Muscle layer of duodenum (tissue), 2 donors: Measurements from ENCODE around the gene GZMA.

Source experiments
- H3K27ac ChIP-seq: one replicate; pipeline ENCODE4 v1.7.0; 2013; ENCODE audit warnings: mild to moderate bottlenecking, low read length
- H3K27me3 ChIP-seq: one replicate; pipeline ENCODE4 v1.7.0; 2013; ENCODE audit warnings: low read depth, mild to moderate bottlenecking, control low read depth, low read length
- H3K36me3 ChIP-seq, 2 donors: one replicate each; pipeline ENCODE4 v1.7.0; 2013; ENCODE audit warnings: low read length in 2 of 2, control low read depth in 1 of 2, mild to moderate bottlenecking in 1 of 2; ENCODE audit not compliant: insufficient read depth in 2 of 2, control insufficient read depth in 1 of 2
- H3K4me1 ChIP-seq, 2 donors: one replicate each; pipeline ENCODE4 v1.7.0; 2013; ENCODE audit warnings: low read length in 2 of 2, mild to moderate bottlenecking in 2 of 2, control low read depth in 1 of 2, moderate library complexity in 1 of 2; ENCODE audit not compliant: insufficient read depth in 2 of 2, control insufficient read depth in 1 of 2
- H3K4me3 ChIP-seq, 2 donors: one replicate each; pipeline ENCODE4 v1.7.0; 2013; ENCODE audit warnings: low read length in 2 of 2, low read depth in 1 of 2, mild to moderate bottlenecking in 1 of 2
- H3K9me3 ChIP-seq, 2 donors: one replicate each; pipeline ENCODE4 v1.7.0; 2013; ENCODE audit warnings: low read length in 2 of 2, control low read depth in 1 of 2, mild to moderate bottlenecking in 1 of 2; ENCODE audit not compliant: control insufficient read depth in 1 of 2
- donor health status: healthy.

Gene GZMA

DNA sequence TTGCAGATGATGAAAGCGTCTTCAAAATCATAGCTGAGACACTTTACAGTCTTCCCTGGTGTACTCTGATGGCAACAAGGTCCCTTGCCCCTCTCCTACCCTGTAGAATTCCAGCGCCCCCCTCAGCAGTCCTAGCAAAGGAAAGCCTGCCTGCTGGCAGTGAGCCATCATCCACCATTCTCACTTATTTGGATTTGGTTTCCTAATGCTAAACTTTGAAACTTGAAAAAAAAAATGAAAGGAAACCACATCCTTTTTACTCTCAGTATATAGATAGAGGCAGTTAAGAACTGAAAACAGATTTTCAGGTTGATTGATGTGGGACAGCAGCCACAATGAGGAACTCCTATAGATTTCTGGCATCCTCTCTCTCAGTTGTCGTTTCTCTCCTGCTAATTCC lies at the start of gene GZMA:
Gene GZMA, plus strand, starts transcription at position 299 of the 400 bp plus-strand sequence. Its CDS starts 37 bp downstream, at position 336.
- no peaks in the 10 kb centered on the region for H3K36me3 ChIP-seq
- no peak within 1 kb of the TSS for H3K27ac ChIP-seq
- no peak within 1 kb of the TSS for H3K4me3 ChIP-seq

DNA sequence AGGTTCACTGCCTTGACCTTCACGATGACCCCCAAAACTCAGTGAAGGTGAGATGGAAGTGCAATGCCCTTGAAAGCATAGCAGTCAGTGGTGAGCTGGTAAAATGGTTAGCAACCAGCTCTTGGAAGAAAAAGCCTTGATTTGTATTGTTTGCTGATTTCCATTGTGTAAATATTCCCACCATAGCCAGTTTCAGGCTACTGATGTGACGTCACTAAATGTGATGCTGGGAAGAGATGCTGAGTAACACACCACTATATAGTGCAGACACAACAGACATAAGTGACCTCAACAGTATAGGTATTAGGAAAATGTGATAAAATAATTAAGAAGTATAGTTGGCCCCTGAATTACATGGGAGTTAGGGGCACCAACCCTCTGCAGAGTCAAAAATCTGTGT lies 47.3 kb upstream of the GZMA start:
- no peak overlapping the region for H3K27ac ChIP-seq
- peaks cover 7 to 8% of the 10 kb centered on the region in 2 donors for H3K9me3 ChIP-seq
- no peaks in the 10 kb centered on the region for H3K27me3 ChIP-seq
- no peak overlapping the region for H3K4me3 ChIP-seq
- no peaks in the 10 kb centered on the region for H3K36me3 ChIP-seq
- no peaks in the 10 kb centered on the region for H3K4me1 ChIP-seq

More for the DNA sequence above, at the start of gene GZMA:
- Histone ChIP-seq H3K27me3 (no peaks in the 10 kb centered on the region), H3K9me3 (no peaks in the 10 kb centered on the region), H3K4me1 (no peaks in the 10 kb centered on the region)

DNA sequence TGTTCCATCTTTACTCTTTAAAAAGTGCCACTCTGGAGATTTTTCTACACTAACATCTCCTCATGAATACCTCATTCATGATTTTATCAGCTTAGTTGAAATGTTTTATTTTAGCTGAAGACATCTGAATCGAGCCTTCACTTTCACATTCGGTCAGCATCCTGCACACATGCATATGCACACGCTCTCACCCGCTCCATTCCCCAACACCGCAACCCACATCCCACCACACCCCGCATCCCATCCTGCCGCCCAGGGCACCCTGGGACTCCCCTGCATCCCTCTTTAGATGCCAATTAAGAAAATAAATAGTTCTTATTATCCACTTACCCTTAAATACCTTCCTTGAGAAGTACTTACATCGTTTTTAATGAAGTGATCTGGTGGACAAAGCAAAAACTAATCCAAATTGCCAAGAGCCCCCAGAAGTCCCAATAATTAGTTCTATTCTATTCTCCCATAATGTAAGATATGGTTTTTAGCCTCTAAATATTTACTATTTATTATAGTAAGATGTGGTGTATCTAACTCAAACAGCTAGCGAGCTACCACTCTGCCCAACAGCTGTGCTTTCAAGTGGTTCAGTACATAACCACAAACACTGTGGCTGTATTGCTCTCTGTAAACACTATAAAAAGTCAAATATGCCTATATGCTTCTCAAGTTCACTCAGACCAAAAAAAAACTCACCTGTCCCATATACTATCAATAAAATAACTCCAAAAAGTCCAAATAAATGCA lies 40.2 kb upstream of the GZMA start:
- Histone ChIP-seq H3K4me1 (no peaks in the 10 kb centered on the region), H3K9me3 (no peaks in the 10 kb centered on the region), H3K36me3 (no peaks in the 10 kb centered on the region), H3K27ac (no peak overlapping the region), H3K27me3 (no peaks in the 10 kb centered on the region), H3K4me3 (no peak overlapping the region)

DNA sequence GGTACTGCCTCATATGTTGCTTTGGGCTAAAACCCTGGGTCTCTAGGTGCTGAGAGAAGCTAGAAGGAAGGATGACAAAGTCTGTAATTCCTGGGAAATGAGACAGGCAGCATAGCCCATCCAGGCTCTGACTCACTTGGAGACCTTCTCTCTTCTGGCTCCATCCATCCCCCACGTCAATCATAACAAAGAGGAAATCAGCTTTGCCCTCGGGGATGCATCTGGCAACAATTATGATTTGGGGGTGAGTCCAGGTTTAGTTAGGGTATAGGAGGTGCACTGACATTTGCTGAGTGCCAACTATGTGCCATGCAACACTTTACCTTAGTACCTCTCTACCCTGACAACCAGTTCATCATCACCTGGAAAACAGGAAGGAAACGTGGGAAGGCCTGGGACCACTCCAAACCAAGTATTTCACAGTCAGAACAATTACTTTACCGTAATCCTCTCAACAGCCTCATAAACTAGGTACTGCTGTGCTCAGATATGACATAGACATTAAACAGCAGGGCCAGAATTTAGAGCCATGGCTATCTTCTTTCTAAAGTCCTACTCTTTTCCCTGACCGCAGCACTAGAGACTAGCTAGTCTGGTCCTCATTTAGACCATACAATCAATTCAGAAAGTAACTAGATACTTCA lies 39.1 kb upstream of the GZMA start:
- no peaks in the 10 kb centered on the region for H3K9me3 ChIP-seq
- no peaks in the 10 kb centered on the region for H3K27me3 ChIP-seq
- H3K36me3 ChIP-seq, result no peaks in the 10 kb centered on the region
- H3K4me3 ChIP-seq, result no peak overlapping the region
- H3K4me1 ChIP-seq, result no peaks in the 10 kb centered on the region
- H3K27ac ChIP-seq, result no peak overlapping the region

DNA sequence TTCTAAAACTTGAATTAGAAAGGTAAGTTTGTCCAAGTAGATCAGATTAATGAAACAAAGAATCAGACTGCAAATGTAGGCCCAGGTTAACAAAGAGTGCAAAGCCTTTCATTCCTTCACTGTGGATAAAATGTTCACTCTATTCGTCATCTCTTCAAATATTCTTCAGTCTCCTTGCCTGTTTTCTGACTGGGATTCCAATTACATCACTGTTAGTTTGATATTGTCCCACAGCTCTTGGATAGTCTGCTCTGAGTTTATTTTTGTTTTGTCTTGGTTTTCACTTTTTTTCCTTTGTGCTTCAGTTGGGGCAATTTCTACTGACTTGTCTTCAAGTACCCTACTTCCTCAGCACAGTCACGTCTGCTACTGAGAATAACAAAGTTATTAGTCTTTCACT lies 38.5 kb upstream of the GZMA start:
- Histone ChIP-seq H3K4me3 (no peak overlapping the region), H3K27ac (no peak overlapping the region), H3K36me3 (no peaks in the 10 kb centered on the region), H3K9me3 (no peaks in the 10 kb centered on the region), H3K27me3 (no peaks in the 10 kb centered on the region), H3K4me1 (no peaks in the 10 kb centered on the region)

DNA sequence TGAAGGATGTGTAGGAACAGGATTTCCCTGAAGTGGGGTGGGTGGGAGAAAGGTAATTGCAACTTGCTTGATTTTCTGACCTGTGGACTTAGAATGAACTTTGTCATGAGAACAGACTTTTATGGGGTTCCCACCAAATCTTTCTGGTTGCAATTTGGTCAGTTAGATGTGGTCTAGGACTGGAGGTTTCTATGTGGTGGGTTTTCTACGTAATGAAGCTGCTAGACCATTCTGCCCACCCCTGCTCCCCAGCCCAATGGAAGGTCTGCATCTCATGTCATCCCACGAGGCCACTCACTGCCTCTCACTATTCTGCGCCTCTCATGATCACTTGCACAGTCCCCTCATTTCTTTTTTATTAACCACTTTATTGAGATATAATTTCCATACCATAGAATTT lies 37.9 kb upstream of the GZMA start:
- H3K4me1 ChIP-seq, result no peaks in the 10 kb centered on the region
- H3K27ac ChIP-seq, result no peak overlapping the region
- no peaks in the 10 kb centered on the region for H3K27me3 ChIP-seq
- H3K9me3 ChIP-seq, result no peaks in the 10 kb centered on the region
- no peaks in the 10 kb centered on the region for H3K36me3 ChIP-seq
- no peak overlapping the region for H3K4me3 ChIP-seq

DNA sequence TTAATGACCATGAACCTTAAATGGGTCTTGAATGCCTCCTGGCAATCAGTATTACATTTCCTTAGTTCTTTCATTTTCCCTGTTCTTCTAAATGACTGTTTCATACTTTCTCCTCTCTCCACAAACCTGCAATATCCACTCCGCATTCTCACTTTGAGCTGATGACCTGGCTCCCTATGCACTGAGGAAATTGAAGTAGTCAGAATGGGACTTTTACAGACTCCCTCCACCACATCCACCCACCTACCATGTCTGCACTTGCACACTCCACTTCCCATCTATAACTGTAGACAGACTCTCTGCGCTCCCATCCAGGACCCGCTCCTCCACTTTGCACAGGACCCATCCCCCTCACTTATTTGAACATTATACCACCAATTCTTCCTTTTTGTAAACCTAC lies 36.2 kb upstream of the GZMA start:
- H3K4me1 ChIP-seq, result no peaks in the 10 kb centered on the region
- no peak overlapping the region for H3K4me3 ChIP-seq
- H3K27ac ChIP-seq, result no peak overlapping the region
- H3K27me3 ChIP-seq, result no peaks in the 10 kb centered on the region
- no peaks in the 10 kb centered on the region for H3K9me3 ChIP-seq
- no peaks in the 10 kb centered on the region for H3K36me3 ChIP-seq

DNA sequence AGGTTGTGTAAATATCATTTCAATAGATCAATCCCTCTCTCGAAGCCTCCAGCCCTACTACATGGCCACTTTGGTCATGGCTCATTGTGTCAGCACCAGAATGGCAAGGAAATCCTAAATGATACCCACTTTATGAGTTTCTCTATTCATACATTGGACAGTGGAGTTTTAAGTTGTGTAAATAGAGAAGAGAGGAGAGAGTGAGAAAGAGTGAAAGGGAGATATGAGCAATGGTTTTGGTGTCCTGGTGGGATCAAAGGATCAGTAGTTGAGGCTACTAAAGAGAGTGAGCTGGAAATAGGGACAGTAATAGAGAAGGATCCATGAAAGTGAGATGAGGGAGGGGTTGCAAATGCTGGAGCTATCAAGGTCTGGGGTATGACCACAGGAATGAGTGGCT lies 31.5 kb upstream of the GZMA start:
- Histone ChIP-seq H3K4me1 (no peaks in the 10 kb centered on the region), H3K4me3 (no peak overlapping the region), H3K27ac (no peak overlapping the region), H3K9me3 (no peaks in the 10 kb centered on the region), H3K27me3 (no peaks in the 10 kb centered on the region), H3K36me3 (no peaks in the 10 kb centered on the region)

DNA sequence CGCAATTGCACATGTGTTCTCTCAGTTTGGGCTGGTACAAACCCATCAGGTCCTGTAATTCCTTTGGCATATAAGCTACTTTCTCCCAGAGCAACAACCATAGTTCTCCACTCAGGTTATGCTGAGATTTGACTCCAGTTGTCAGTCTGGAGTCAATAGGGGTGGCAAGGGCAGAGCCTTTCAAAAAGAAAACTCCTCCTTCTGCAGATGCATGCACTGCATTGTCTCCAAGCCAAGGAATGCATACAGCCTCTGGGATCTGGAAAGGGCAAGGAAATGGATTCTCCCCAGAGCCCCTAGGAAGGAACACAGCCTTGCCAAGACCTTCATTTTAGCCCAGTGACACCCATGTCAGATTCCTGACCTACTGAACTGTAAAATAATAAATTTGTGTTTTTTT lies 31.0 kb upstream of the GZMA start:
- H3K27me3 ChIP-seq, result no peaks in the 10 kb centered on the region
- no peaks in the 10 kb centered on the region for H3K4me1 ChIP-seq
- H3K9me3 ChIP-seq, result no peaks in the 10 kb centered on the region
- H3K27ac ChIP-seq, result no peak overlapping the region
- no peak overlapping the region for H3K4me3 ChIP-seq
- H3K36me3 ChIP-seq, result no peaks in the 10 kb centered on the region

DNA sequence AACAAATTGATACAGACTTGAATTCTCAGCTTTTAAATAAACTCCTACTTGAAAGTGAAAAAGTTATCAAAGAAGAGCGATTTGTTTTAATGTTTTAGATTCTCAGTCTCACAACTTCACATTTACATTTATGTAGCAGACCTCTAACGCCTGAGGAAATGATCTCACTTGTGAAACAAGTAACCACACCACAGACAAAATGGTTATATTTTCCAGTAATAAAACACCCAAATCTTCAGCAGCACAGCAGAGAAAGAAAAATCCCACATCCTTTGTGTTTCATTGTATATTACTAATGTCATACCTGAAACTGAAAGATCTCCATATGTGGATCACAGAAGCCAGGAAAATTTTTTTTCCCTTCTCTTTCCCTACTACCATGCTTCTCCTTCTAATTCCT lies 29.8 kb upstream of the GZMA start:
- no peaks in the 10 kb centered on the region for H3K9me3 ChIP-seq
- H3K27ac ChIP-seq, result no peak overlapping the region
- no peaks in the 10 kb centered on the region for H3K27me3 ChIP-seq
- no peaks in the 10 kb centered on the region for H3K36me3 ChIP-seq
- no peaks in the 10 kb centered on the region for H3K4me1 ChIP-seq
- H3K4me3 ChIP-seq, result no peak overlapping the region

DNA sequence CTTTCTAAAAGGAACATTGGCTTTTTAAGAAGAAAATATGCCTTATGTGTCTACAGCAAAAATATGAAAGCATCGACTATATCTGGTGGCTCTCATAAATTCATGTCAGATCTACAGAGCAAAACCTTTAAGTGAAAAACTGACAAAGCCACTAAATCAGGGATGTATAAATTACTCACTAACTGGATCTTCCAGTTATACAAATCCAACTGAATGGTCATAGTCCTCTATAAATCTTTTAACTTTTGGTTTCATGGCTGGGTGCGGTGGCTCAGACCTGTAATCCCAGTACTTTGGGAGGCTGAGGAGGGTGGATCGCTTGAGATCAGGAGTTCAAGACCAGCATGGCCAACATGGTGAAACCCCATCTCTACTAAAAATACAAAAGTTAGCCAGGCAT lies 29.2 kb upstream of the GZMA start:
- Histone ChIP-seq H3K36me3 (no peaks in the 10 kb centered on the region), H3K9me3 (no peaks in the 10 kb centered on the region), H3K27me3 (no peaks in the 10 kb centered on the region), H3K4me1 (no peaks in the 10 kb centered on the region), H3K27ac (no peak overlapping the region), H3K4me3 (no peak overlapping the region)

DNA sequence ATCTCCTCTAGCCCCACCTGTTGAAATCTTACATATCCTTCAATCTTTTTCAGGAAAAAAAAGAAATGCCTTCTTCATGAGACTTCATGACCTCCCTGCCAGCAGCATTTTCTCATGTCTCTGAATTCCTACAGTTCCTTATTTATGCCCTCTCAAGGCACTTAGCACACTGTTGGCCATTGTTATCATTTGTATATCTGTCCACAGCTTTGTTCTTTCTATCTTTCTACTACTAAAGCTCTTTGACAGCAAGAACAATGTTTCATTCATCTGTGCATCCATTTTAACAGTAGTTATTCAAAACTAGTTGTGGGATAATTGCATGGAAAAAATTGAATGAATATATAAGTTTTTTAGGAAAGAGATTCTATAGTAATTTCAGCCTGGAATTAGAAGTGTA lies 20.9 kb upstream of the GZMA start:
- no peaks in the 10 kb centered on the region for H3K9me3 ChIP-seq
- no peaks in the 10 kb centered on the region for H3K36me3 ChIP-seq
- no peaks in the 10 kb centered on the region for H3K27me3 ChIP-seq
- no peaks in the 10 kb centered on the region for H3K4me1 ChIP-seq
- H3K4me3 ChIP-seq, result no peak overlapping the region
- no peak overlapping the region for H3K27ac ChIP-seq
